Jurkat, Clone E6-1 (cell line): Measurements from ENCODE around the gene DENND1A.

Experiments used
- DNase-seq: peaks from one replicate; pipeline ENCODE4 v3.0.0-alpha.2; 2011; ENCODE audit warnings: low read depth, low spot score
- H3K4me3 ChIP-seq: 2 replicates; pipeline ENCODE4 v1.5.1; 2011; ENCODE audit warnings: mild to moderate bottlenecking, low read length, control low read depth, moderate library complexity

Gene DENND1A

GRCh38 chr9:123542435-123543225, 387.3 kb downstream of the DENND1A start:
- H3K4me3 ChIP-seq: no peak overlapping the region
- no peak for DNase-seq

- no peak overlapping the region for H3K4me3 ChIP-seq
- no peak for DNase-seq
Measured at GRCh38 chr9:123541411-123541810, 388.5 kb downstream of the DENND1A start.

- no peak overlapping the region for H3K4me3 ChIP-seq
- DNase-seq: no peak
Measured at GRCh38 chr9:123540457-123540856, 389.5 kb downstream of the DENND1A start.

- H3K4me3 ChIP-seq: no peak overlapping the region
- DNase-seq: no peak
Measured at GRCh38 chr9:123537809-123538208, 392.1 kb downstream of the DENND1A start.

GRCh38 chr9:123536455-123536868, 393.5 kb downstream of the DENND1A start:
- peak; percentile 17 for DNase-seq
- H3K4me3 ChIP-seq: no peak overlapping the region

GRCh38 chr9:123534336-123534735, 395.6 kb downstream of the DENND1A start:
- DNase-seq: no peak

GRCh38 chr9:123530244-123530643, 399.7 kb downstream of the DENND1A start:
- H3K4me3 ChIP-seq: no peak overlapping the region

More at GRCh38 chr9:123534336-123534735, 395.6 kb downstream of the DENND1A start:
- H3K4me3 ChIP-seq: no peak overlapping the region

GRCh38 chr9:123528501-123528900, 401.4 kb downstream of the DENND1A start:
- DNase-seq: no peak
- no peak overlapping the region for H3K4me3 ChIP-seq

More at GRCh38 chr9:123530244-123530643, 399.7 kb downstream of the DENND1A start:
- no peak for DNase-seq

GRCh38 chr9:123527981-123528380, 401.9 kb downstream of the DENND1A start:
- H3K4me3 ChIP-seq: no peak overlapping the region
- DNase-seq: no peak

GRCh38 chr9:123525957-123526356, 404.0 kb downstream of the DENND1A start:
- no peak overlapping the region for H3K4me3 ChIP-seq
- DNase-seq: no peak

- H3K4me3 ChIP-seq: no peak overlapping the region
- no peak for DNase-seq
Measured at GRCh38 chr9:123525424-123525823, 404.5 kb downstream of the DENND1A start.

- DNase-seq: no peak
Measured at GRCh38 chr9:123524866-123525265, 405.1 kb downstream of the DENND1A start.

GRCh38 chr9:123523845-123524244, 406.1 kb downstream of the DENND1A start:
- H3K4me3 ChIP-seq: no peak overlapping the region
- no peak for DNase-seq

More at GRCh38 chr9:123524866-123525265, 405.1 kb downstream of the DENND1A start:
- H3K4me3 ChIP-seq: no peak overlapping the region

GRCh38 chr9:123523001-123523400, 406.9 kb downstream of the DENND1A start:
- no peak for DNase-seq

GRCh38 chr9:123522251-123522650, 407.7 kb downstream of the DENND1A start:
- H3K4me3 ChIP-seq: no peak overlapping the region
- DNase-seq: no peak

More at GRCh38 chr9:123523001-123523400, 406.9 kb downstream of the DENND1A start:
- H3K4me3 ChIP-seq: no peak overlapping the region

GRCh38 chr9:123518338-123518737, 411.6 kb downstream of the DENND1A start:
- no peak for DNase-seq
- no peak overlapping the region for H3K4me3 ChIP-seq

GRCh38 chr9:123517512-123517911, 412.4 kb downstream of the DENND1A start:
- H3K4me3 ChIP-seq: no peak overlapping the region
- no peak for DNase-seq

GRCh38 chr9:123514766-123515165, 415.2 kb downstream of the DENND1A start:
- DNase-seq: no peak
- no peak overlapping the region for H3K4me3 ChIP-seq

GRCh38 chr9:123513554-123513953, 416.4 kb downstream of the DENND1A start:
- no peak overlapping the region for H3K4me3 ChIP-seq
- DNase-seq: no peak

GRCh38 chr9:123511326-123512277, 418.3 kb downstream of the DENND1A start:
- peak; percentile 18 for DNase-seq
- no peak overlapping the region for H3K4me3 ChIP-seq
